ENCODE results near the gene ZNF740. TPM values are rescaled to one million over a fixed set of nuclear protein-coding genes. Genes with fewer than 3 reads are reported as not detected.
A peak's percentile ranks its signal among the peaks of the same experiment; 100 is the strongest.

The ZNF740 gene
- total and polyA plus RNA-seq, 2 of the 4 experiments (the other 2 are of a cell fraction), result 13.1 to 14.0 TPM

- no CpG with 5 or more reads among the region's 4 CpGs for WGBS, 2 experiments (ENCODE audit: extremely low coverage in 2 of 2, insufficient read length in 1 of 2)
These were observed 42.3 kb downstream of the ZNF740 start for GRCh38 chr12:53222806-53223261.

More at GRCh38 chr12:53222806-53223261, 42.3 kb downstream of the ZNF740 start:
- no peak overlapping the region for H3K4me3 ChIP-seq (ENCODE audit: insufficient read depth, low read depth, low read length)
- peak overlapping the region; percentile 95 for H3K23ac ChIP-seq (ENCODE audit: low read depth, low read length)
- H2BK120ac ChIP-seq (ENCODE audit: low read depth, low read length), result peak overlapping the region; percentile 90
- no TSS peak for BruUV-seq (replicated peaks)
- H3K9ac ChIP-seq (ENCODE audit: low read depth, low read length), result peak overlapping the region; percentile 62
- peaks cover 4% of the 10 kb centered on the region for H4K20me1 ChIP-seq (ENCODE audit: insufficient read depth, low read length)
- no peak for ATAC-seq (ENCODE audit: low read depth)
- H3K14ac ChIP-seq (replicated peaks; ENCODE audit: low read depth, low read length), result peak overlapping the region; percentile 73
- peak overlapping the region; percentile 25; the same call in 1 of the 2 replicates for H3K56ac ChIP-seq (ENCODE audit: extremely low read depth, insufficient read depth, low read length)
- peaks cover 36% of the 10 kb centered on the region for H3K4me1 ChIP-seq (ENCODE audit: control insufficient read depth, insufficient read depth, low read length)
- intact Hi-C loops (cut with micrococcal nuclease), result loop anchor here (1.0 kb wide), 1 partner anchor 8 kb away; no protein-coding TSS in a partner anchor
- peak overlapping the region; percentile 92 for H2AK5ac ChIP-seq (ENCODE audit: low read depth, low read length)
- peak overlapping the region; percentile 25; the same call in 1 of the 2 replicates for H3K4me2 ChIP-seq (ENCODE audit: low read depth, low read length)
- peak overlapping the region; percentile 92 for H4K5ac ChIP-seq (ENCODE audit: low read depth, low read length)
- H3K27ac ChIP-seq (ENCODE audit: insufficient read depth, low read length), result peak overlapping the region; percentile 93
- dilution Hi-C loops (cut with HindIII; ENCODE audit: low sequenced_read_pairs, unreplicated experiment), result no loop called here
- H2AK9ac ChIP-seq (replicated peaks; ENCODE audit: low read depth, low read length, poor library complexity), result peak overlapping the region; percentile 94
- peak overlapping the region; percentile 64 for H2BK20ac ChIP-seq (ENCODE audit: low read depth, low read length)
- peak overlapping the region; percentile 73 for H3K18ac ChIP-seq (ENCODE audit: low read depth, low read length)
- TF ChIP-seq MAZ (IDR thresholded peaks at IDR 0.05; ENCODE audit: borderline replicate concordance, low read depth, low read length) (no peak), RCOR1 (IDR thresholded peaks at IDR 0.05; ENCODE audit: insufficient replicate concordance, low read length) (no peak), BHLHE40 (IDR thresholded peaks at IDR 0.05; ENCODE audit: low read depth, low read length) (no peak), POLR2A (IDR thresholded peaks at IDR 0.05; ENCODE audit: low read depth, low read length) (no peak), CEBPB (IDR thresholded peaks at IDR 0.05; ENCODE audit: low read depth, low read length) (no peak), CHD1 (IDR thresholded peaks at IDR 0.05; ENCODE audit: low read depth, low read length) (no peak), SMC3 (IDR thresholded peaks at IDR 0.05; ENCODE audit: low read depth, low read length) (no peak), MAFK (IDR thresholded peaks at IDR 0.05; ENCODE audit: low read depth, low read length) (no peak), RFX5 (IDR thresholded peaks at IDR 0.05; ENCODE audit: low read depth, low read length) (no peak), RAD21 (IDR thresholded peaks at IDR 0.05; ENCODE audit: low read length) (no peak), MXI1 (IDR thresholded peaks at IDR 0.05; ENCODE audit: borderline replicate concordance, low read depth, low read length) (no peak), NFE2L2 (IDR thresholded peaks at IDR 0.05; ENCODE audit: low read depth, low read length) (no peak), FOS (IDR thresholded peaks at IDR 0.05; ENCODE audit: low read depth, low read length) (no peak)
- TF ChIP-seq, protein P1, sequence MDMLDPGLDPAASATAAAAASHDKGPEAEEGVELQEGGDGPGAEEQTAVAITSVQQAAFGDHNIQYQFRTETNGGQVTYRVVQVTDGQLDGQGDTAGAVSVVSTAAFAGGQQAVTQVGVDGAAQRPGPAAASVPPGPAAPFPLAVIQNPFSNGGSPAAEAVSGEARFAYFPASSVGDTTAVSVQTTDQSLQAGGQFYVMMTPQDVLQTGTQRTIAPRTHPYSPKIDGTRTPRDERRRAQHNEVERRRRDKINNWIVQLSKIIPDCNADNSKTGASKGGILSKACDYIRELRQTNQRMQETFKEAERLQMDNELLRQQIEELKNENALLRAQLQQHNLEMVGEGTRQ (IDR thresholded peaks at IDR 0.05; ENCODE audit: low read depth, low read length), result no peak
- TF ChIP-seq, protein P2, sequence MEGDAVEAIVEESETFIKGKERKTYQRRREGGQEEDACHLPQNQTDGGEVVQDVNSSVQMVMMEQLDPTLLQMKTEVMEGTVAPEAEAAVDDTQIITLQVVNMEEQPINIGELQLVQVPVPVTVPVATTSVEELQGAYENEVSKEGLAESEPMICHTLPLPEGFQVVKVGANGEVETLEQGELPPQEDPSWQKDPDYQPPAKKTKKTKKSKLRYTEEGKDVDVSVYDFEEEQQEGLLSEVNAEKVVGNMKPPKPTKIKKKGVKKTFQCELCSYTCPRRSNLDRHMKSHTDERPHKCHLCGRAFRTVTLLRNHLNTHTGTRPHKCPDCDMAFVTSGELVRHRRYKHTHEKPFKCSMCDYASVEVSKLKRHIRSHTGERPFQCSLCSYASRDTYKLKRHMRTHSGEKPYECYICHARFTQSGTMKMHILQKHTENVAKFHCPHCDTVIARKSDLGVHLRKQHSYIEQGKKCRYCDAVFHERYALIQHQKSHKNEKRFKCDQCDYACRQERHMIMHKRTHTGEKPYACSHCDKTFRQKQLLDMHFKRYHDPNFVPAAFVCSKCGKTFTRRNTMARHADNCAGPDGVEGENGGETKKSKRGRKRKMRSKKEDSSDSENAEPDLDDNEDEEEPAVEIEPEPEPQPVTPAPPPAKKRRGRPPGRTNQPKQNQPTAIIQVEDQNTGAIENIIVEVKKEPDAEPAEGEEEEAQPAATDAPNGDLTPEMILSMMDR (conservative IDR thresholded peaks at IDR 0.05; ENCODE audit: low read depth, low read length), result no peak
- TF ChIP-seq, protein P3, sequence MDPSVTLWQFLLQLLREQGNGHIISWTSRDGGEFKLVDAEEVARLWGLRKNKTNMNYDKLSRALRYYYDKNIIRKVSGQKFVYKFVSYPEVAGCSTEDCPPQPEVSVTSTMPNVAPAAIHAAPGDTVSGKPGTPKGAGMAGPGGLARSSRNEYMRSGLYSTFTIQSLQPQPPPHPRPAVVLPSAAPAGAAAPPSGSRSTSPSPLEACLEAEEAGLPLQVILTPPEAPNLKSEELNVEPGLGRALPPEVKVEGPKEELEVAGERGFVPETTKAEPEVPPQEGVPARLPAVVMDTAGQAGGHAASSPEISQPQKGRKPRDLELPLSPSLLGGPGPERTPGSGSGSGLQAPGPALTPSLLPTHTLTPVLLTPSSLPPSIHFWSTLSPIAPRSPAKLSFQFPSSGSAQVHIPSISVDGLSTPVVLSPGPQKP (IDR thresholded peaks at IDR 0.05; ENCODE audit: borderline replicate concordance, low read depth, low read length), result no peak
- H4K91ac ChIP-seq (ENCODE audit: insufficient read depth, low read depth, low read length), result peak overlapping the region; percentile 71
- H3K79me1 ChIP-seq (ENCODE audit: low read depth in 1 of 2, low read length in 2 of 2), result peaks cover 6 to 58% of the 10 kb centered on the region in 2 experiments; a peak in 3 of 4 replicates
- in situ Hi-C loops (cut with MboI; ENCODE audit: low sequenced_read_pairs), result no loop called here
- CTCF ChIA-PET, result no interaction called here
- H3K4ac ChIP-seq (ENCODE audit: low read depth, low read length), result peak overlapping the region; percentile 94
- peak overlapping the region; percentile 80 for H2AFZ ChIP-seq (replicated peaks; ENCODE audit: low read length, poor library complexity)
- peak overlapping the region; percentile 39; the same call in 2 of the 3 replicates for H2BK15ac ChIP-seq (ENCODE audit: low read depth, low read length)
- POLR2A ChIA-PET (ENCODE audit: unreplicated experiment), result interaction anchor here (0.7 to 0.9 kb wide), 2 partner anchors 9 to 73 kb away, joined by 3 to 4 read pairs; partner anchors contain the start of gene PFDN5
- no peak for DNase-seq
- H3K36me3 ChIP-seq (ENCODE audit: control insufficient read depth, insufficient read depth, low read length), result peaks cover 4% of the 10 kb centered on the region; the same call in 1 of the 2 replicates
- no peaks in the 10 kb centered on the region for H3K9me3 ChIP-seq (ENCODE audit: control insufficient read depth, insufficient read depth, low read length)
- peaks cover 26% of the 10 kb centered on the region for H3K9me1 ChIP-seq (ENCODE audit: insufficient read depth, low read length)
- H3K27me3 ChIP-seq (ENCODE audit: control insufficient read depth, insufficient read depth, low read length), result no peaks in the 10 kb centered on the region
- H2BK5ac ChIP-seq (ENCODE audit: low read depth, low read length, poor library complexity, severe bottlenecking), result peak overlapping the region; percentile 98
- H4K8ac ChIP-seq (ENCODE audit: low read depth in 2 of 2, low read length in 2 of 2), result peak overlapping the region; percentile 73 to 98; a peak in 3 of 4 replicates
